Common myeloid progenitor, CD34-positive (primary cell): ENCODE results near the gene SORBS2.

Source experiments
- CTCF ChIA-PET: fragments of 350-600 bp; sonication (Branson Sonifier 250); formaldehyde crosslinking; loops from one replicate; lab custom pipeline; 2021; ENCODE audit warnings: antibody characterized with exemption; lab: Charles Lee
- POLR2A ChIA-PET: fragments of 350-600 bp; sonication (Branson Sonifier 250); formaldehyde crosslinking; loops from one replicate; lab custom pipeline; 2021; ENCODE audit warnings: antibody characterized with exemption; lab: Charles Lee
- DNase-seq, 3 donors: peaks; one replicate each; pipeline versions ENCODE4 v3.0.0 to v3.0.0-alpha.2; 2013
- H3K27ac ChIP-seq, 2 experiments: 1 replicate in 1 of 2; 2 replicates in 1 of 2; pipeline ENCODE4 v1.7.0; 2013; ENCODE audit warnings: inconsistent platforms in 2 of 2, low read length in 2 of 2, mild to moderate bottlenecking in 2 of 2, low read depth in 1 of 2, moderate library complexity in 1 of 2; ENCODE audit not compliant: severe bottlenecking in 2 of 2, insufficient read depth in 1 of 2, poor library complexity in 1 of 2
- H3K27me3 ChIP-seq, 5 experiments: replicated peaks in 2 of 5; 1 replicate in 3 of 5; 2 replicates in 2 of 5; pipeline versions ENCODE4 v1.6.1 to v1.7.0; 2013; ENCODE audit warnings: low read length in 4 of 5, mild to moderate bottlenecking in 2 of 5, moderate library complexity in 2 of 5, inconsistent platforms in 1 of 5; ENCODE audit not compliant: insufficient read depth in 5 of 5, control insufficient read depth in 4 of 5
- H3K36me3 ChIP-seq, 4 experiments: 1 replicate in 2 of 4; 2 replicates in 2 of 4; pipeline versions ENCODE4 v1.6.1 to v1.7.0; 2013; ENCODE audit warnings: low read length in 3 of 4, control low read depth in 1 of 4, mild to moderate bottlenecking in 1 of 4; ENCODE audit not compliant: control insufficient read depth in 4 of 4, insufficient read depth in 4 of 4
- H3K4me1 ChIP-seq, 4 experiments: 1 replicate in 3 of 4; 2 replicates in 1 of 4; pipeline versions ENCODE4 v1.6.1 to v1.7.1; 2013; ENCODE audit warnings: low read length in 3 of 4, mild to moderate bottlenecking in 3 of 4, control low read depth in 1 of 4, inconsistent platforms in 1 of 4, moderate library complexity in 1 of 4; ENCODE audit not compliant: control insufficient read depth in 4 of 4, insufficient read depth in 4 of 4; ENCODE audit errors: control extremely low read depth in 1 of 4
- H3K4me3 ChIP-seq, 7 experiments: 1 replicate in 4 of 7; 2 replicates in 3 of 7; pipeline versions ENCODE4 v1.5.1 to v1.7.0; 2013; ENCODE audit warnings: mild to moderate bottlenecking in 7 of 7, low read length in 6 of 7, moderate library complexity in 6 of 7, inconsistent platforms in 2 of 7, low read depth in 2 of 7, control low read depth in 1 of 7; ENCODE audit not compliant: insufficient read depth in 4 of 7, control insufficient read depth in 1 of 7; ENCODE audit errors: extremely low read depth in 1 of 7
- H3K9me3 ChIP-seq, 5 experiments: 1 replicate in 4 of 5; 2 replicates in 1 of 5; pipeline versions ENCODE4 v1.6.1 to v1.7.1; 2013; ENCODE audit warnings: low read length in 4 of 5, mild to moderate bottlenecking in 2 of 5, inconsistent platforms in 1 of 5, low read depth in 1 of 5, moderate library complexity in 1 of 5; ENCODE audit not compliant: control insufficient read depth in 4 of 5, insufficient read depth in 2 of 5; ENCODE audit errors: control extremely low read depth in 1 of 5
- WGBS: methylation state at CpG from one replicate; pipeline ENCODE4 v1.1.5; 2013; ENCODE audit not compliant: insufficient coverage; 5-methylcytosine and 5-hydroxymethylcytosine counted together

The SORBS2 gene

GRCh38 chr4:185637163-185637875 is 174.7 kb downstream of the SORBS2 start:
- DNase-seq: no peak
- CTCF ChIA-PET: interaction anchor here (0.6 to 6.0 kb wide), 3 partner anchors 12 to 383 kb away, joined by 3 to 63 read pairs (median 4); no protein-coding TSS in a partner anchor
- peaks cover 0 to 12% (median 5%) of the 10 kb centered on the region in 4 experiments for H3K4me1 ChIP-seq
- peaks cover 0 to 4% (median 0%) of the 10 kb centered on the region in 5 experiments for H3K9me3 ChIP-seq
- H3K27ac ChIP-seq: no peak overlapping the region
- WGBS: 94% methylated on average over 8 of the region's 9 CpGs
- no peak overlapping the region for H3K4me3 ChIP-seq
- no peaks in the 10 kb centered on the region for H3K36me3 ChIP-seq
- POLR2A ChIA-PET: no interaction called here
- peaks cover 4 to 37% (median 18%) of the 10 kb centered on the region in 5 experiments for H3K27me3 ChIP-seq

DNA sequence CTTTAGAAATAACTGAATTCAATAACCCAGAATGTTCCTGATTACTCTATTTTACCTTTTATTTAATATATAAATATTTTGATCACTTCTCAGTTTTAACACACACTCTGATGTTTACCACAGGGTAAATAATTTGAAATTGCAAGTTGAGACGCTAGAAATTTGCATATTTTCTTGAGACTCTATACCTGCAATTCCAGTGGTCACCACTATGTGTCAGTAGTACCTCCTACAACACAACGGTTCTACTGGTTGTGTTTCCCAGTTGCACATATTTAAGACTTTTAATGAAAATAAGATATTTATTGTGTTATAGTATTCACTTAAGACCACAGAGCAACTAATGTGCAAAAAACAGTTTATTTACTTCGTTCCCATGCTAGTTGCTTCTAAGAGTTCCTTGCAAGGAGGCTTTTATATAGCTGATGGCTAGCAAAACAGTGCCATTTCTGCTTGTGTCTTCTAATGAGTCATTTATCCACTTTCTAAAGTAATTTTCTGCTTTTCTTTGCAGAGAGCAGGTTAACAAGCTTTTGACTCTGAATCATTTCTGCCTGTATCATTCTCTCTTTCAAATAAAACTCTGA is 177.8 kb downstream of the SORBS2 start:
- Histone ChIP-seq H3K4me1 (peaks cover 0 to 12% (median 5%) of the 10 kb centered on the region in 4 experiments), H3K36me3 (no peaks in the 10 kb centered on the region), H3K9me3 (peaks cover 0 to 4% (median 0%) of the 10 kb centered on the region in 5 experiments), H3K27ac (no peak overlapping the region), H3K27me3 (peaks cover 0 to 27% (median 11%) of the 10 kb centered on the region in 5 experiments), H3K4me3 (no peak overlapping the region)
- ChIA-PET POLR2A (no interaction called here), CTCF (interaction anchor here (1.4 kb wide), 1 partner anchor 36 kb away, joined by 4 read pairs; no protein-coding TSS in a partner anchor)
- no CpG with 5 or more reads among the region's 3 CpGs for whole genome bisulfite sequencing
- DNase-seq: peak in 1 of 3 donors; percentile 9

DNA sequence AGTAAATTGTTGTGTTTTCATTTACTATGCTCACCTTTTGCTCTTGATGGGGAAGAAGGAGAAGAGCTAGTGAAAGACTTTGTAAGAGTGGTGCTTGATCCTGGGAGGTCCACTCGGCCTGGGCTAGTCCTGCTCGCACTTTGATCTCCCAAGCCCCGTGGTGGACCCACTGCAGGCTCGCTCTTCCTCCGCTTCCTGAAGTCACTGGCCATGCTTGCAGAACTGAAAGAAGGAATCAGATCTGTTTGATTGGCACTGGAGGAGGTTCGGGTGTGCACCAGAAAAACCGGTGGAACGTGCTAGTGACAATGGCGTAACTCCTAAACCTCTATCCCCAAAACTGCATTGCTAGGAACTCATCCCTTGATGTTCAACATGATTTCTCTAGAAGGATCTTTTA is 185.2 kb downstream of the SORBS2 start:
- peaks cover 0 to 5% (median 2%) of the 10 kb centered on the region in 5 experiments for H3K27me3 ChIP-seq
- H3K27ac ChIP-seq: no peak overlapping the region
- no peaks in the 10 kb centered on the region for H3K4me1 ChIP-seq
- WGBS: 88% methylated on average over 8 of the region's 9 CpGs
- no peaks in the 10 kb centered on the region for H3K9me3 ChIP-seq
- DNase-seq: no peak
- H3K4me3 ChIP-seq: no peak overlapping the region
- ChIA-PET POLR2A (no interaction called here), CTCF (interaction anchor here (1.0 kb wide), 1 partner anchor 14 kb away, joined by 3 read pairs; no protein-coding TSS in a partner anchor)
- H3K36me3 ChIP-seq: no peaks in the 10 kb centered on the region

DNA sequence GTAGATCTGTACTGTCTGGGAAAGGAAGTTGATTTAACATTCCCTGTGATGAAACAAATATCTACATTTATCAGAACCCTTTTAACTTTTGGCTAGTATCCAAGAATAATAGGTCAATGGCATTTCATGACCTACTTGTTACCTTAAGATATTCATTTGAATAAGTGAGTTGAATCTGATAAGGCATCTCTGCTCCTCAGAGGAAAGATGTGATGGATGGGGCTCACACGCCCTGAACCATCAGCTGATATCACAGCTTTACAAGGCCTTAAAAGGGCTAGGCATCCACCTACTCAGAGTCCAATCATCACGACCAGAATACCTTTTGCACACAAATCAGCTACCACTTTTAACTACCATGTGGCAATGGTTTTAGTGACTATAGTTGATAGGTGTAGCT is 186.5 kb downstream of the SORBS2 start:
- Histone ChIP-seq H3K4me1 (no peaks in the 10 kb centered on the region), H3K27ac (no peak overlapping the region), H3K9me3 (no peaks in the 10 kb centered on the region), H3K27me3 (peaks cover 0 to 5% (median 0%) of the 10 kb centered on the region in 5 experiments), H3K36me3 (no peaks in the 10 kb centered on the region), H3K4me3 (no peak overlapping the region)
- CTCF ChIA-PET: interaction anchor here (0.9 to 1.4 kb wide), 6 partner anchors 13 to 158 kb away, joined by 3 to 4 read pairs (median 3); no protein-coding TSS in a partner anchor
- POLR2A ChIA-PET: no interaction called here
- DNase-seq: no peak
- no CpG with 5 or more reads among the region's 2 CpGs for WGBS

- H3K4me1 ChIP-seq: no peaks in the 10 kb centered on the region
- CTCF ChIA-PET: interaction anchor here (1.3 kb wide), 1 partner anchor 26 kb away, joined by 3 read pairs; no protein-coding TSS in a partner anchor
- 96% methylated on average over 10 of the region's 10 CpGs for WGBS
- H3K27ac ChIP-seq: no peak overlapping the region
- DNase-seq: no peak
- H3K4me3 ChIP-seq: no peak overlapping the region
- H3K36me3 ChIP-seq: no peaks in the 10 kb centered on the region
- peaks cover 0 to 6% (median 0%) of the 10 kb centered on the region in 5 experiments for H3K27me3 ChIP-seq
- POLR2A ChIA-PET: no interaction called here
- peaks cover 0 to 2% (median 0%) of the 10 kb centered on the region in 5 experiments for H3K9me3 ChIP-seq
Measured at GRCh38 chr4:185624259-185624589, 187.8 kb downstream of the SORBS2 start.

DNA sequence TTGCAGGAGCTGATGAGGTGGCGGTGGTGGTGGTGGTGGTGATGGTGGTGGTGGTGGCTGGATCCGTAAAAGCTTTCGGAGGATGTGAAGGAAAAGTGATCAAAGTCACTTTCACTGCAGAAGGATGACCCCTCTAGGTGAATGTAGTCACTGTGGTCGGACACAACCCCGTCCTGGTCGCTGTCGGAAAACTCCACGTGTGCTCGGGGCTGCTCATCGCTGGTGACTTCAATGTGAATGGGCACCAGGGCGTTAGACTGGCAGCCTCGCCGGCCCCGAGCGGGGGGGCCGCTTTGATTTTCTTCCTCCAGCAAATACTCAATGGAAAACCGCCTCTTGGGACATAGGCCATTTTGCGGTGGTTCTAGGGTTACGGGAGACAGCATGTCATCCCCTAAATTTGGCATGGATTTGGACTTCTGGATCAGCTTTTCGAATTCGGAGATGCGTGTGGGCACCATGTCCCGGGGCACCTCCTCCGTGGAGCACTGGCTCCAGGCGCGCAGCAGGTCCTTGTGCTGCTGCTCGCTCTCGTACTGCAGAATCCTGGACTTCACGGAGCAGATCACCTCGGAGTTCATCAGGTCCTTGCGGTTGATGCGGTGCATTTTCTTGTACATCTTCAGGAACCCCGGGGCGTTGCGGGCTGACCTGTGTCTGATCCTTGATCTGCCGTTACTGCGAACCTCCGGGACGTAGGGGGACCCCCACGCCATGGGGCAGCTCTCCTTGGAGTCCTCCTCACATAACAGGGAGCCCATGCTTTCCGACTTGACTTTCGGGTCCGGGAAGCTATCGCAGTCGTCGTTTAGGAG is 188.3 kb downstream of the SORBS2 start:
- Histone ChIP-seq H3K4me3 (no peak overlapping the region), H3K27me3 (peaks cover 0 to 9% (median 0%) of the 10 kb centered on the region in 5 experiments), H3K4me1 (no peaks in the 10 kb centered on the region), H3K27ac (no peak overlapping the region), H3K36me3 (no peaks in the 10 kb centered on the region), H3K9me3 (peaks cover 0 to 2% (median 0%) of the 10 kb centered on the region in 5 experiments)
- no peak for DNase-seq
- ChIA-PET CTCF (no interaction called here), POLR2A (no interaction called here)
- WGBS: 98% methylated on average over 46 of the region's 46 CpGs
